ENCODE data around the gene HSPA1B.

Gene HSPA1B

DNA sequence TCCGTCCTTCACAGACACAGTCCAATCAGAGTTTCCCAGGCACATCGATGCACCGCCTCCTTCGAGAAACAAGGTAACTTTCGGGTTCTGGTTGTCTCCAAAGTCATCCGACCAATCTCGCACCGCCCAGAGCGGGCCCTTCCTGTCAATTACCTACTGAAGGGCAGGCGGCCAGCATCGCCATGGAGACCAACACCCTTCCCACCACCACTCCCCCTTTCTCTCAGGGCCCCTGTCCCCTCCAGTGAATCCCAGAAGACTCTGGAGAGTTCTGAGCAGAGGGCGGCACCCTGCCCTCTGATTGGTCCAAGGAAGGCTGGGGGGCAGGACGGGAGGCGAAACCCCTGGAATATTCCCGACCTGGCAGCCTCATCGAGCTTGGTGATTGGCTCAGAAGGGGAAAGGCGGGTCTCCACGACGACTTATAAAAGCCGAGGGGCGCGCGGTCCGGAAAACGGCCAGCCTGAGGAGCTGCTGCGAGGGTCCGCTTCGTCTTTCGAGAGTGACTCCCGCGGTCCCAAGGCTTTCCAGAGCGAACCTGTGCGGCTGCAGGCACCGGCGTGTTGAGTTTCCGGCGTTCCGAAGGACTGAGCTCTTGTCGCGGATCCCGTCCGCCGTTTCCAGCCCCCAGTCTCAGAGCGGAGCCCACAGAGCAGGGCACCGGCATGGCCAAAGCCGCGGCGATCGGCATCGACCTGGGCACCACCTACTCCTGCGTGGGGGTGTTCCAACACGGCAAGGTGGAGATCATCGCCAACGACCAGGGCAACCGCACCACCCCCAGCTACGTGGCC, at the start of gene HSPA1B:
Gene HSPA1B (plus strand): TSS at position 453 of the 794 bp plus-strand sequence. CDS start 213 bp downstream, at position 666.
- Histone ChIP-seq H3K27me3 (ENCODE audit: insufficient read depth, poor library complexity, severe bottlenecking) (no peaks in the 10 kb centered on the region), H3K4me3 (ENCODE audit: severe bottlenecking) (peak within 1 kb of the TSS; percentile 85), H3K27ac (ENCODE audit: poor library complexity, severe bottlenecking) (peak within 1 kb of the TSS; percentile 92), H3K9me3 (ENCODE audit: severe bottlenecking) (no peaks in the 10 kb centered on the region), H3K36me3 (ENCODE audit: low read depth) (peaks cover 19% of the 10 kb centered on the region), H3K4me1 (ENCODE audit: insufficient read depth, poor library complexity, severe bottlenecking) (peaks cover 43% of the 10 kb centered on the region)
- TF ChIP-seq, protein P1, sequence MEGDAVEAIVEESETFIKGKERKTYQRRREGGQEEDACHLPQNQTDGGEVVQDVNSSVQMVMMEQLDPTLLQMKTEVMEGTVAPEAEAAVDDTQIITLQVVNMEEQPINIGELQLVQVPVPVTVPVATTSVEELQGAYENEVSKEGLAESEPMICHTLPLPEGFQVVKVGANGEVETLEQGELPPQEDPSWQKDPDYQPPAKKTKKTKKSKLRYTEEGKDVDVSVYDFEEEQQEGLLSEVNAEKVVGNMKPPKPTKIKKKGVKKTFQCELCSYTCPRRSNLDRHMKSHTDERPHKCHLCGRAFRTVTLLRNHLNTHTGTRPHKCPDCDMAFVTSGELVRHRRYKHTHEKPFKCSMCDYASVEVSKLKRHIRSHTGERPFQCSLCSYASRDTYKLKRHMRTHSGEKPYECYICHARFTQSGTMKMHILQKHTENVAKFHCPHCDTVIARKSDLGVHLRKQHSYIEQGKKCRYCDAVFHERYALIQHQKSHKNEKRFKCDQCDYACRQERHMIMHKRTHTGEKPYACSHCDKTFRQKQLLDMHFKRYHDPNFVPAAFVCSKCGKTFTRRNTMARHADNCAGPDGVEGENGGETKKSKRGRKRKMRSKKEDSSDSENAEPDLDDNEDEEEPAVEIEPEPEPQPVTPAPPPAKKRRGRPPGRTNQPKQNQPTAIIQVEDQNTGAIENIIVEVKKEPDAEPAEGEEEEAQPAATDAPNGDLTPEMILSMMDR (IDR thresholded peaks at IDR 0.05; ENCODE audit: poor library complexity, severe bottlenecking): no peak
- ATAC-seq (ENCODE audit: low read depth) (peak; percentile 82), DNase-seq (ENCODE audit: low spot score) (peak; percentile 100)

DNA sequence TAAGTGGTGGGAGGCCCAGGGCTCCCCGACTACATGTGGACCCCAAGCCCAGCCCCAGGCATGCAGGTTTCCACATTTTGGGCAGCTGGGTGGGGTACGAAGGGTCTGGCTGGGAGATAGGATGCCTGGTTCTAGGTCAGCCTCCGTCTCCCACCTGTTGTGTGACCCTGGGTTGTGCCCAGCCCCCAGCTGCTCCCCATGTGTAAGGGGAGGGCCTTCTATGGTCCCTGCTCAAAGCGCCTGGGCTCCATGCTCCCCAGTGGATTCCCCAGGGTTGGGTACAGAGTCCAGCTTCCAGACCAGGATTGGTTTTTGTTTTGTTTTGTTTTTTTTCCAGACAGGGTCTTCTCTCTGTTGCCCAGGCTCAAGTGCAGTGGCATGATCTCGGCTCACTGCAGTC, 49.3 kb upstream of the HSPA1B start:
- ATAC-seq (ENCODE audit: low read depth): no peak
- peak overlapping the region; percentile 73 for H3K27ac ChIP-seq (ENCODE audit: poor library complexity, severe bottlenecking)
- H3K36me3 ChIP-seq (ENCODE audit: low read depth): peaks cover 33% of the 10 kb centered on the region

DNA sequence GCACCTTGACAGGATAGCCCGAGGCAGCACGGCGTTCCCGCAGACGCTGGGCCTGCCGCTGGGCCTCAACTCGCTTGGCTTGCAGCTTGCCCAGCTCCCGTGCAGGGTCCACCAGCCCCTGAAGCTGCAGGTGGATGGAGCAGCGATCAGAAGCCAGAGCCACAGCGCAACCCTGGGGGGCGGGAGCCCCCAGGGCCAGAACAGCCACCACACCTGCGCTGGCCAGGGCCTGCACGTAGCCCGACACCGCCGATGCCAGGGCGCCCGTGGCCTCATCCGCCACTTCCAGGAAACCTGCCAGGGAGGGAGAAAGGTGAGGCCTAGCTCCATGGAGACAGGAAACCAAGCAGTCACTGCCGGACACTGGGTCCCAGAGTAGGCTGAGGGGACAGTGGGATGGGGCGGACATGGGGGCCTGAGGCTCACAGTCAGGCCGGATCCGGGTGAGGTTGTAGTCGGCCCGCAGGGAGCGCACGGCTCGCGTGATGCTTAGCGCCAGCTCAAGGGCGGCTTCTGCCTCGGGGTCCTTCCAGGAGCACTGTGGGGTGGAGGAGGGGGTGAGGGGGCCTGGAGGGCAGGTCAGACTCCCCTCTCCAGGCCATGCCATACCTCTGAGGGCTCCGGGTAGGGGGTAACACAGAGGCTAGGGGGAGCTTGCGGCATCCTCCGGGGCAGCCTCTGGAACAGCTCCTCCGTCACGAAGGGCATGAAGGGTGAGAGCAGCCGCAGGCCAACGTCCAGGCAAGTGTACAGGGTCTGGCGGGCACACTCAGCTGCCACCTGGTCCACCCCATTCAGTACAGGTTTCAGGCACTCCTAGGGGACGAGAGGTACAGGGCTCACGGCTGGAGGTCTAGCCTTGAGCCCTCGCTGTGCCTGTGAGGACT, 48.3 kb upstream of the HSPA1B start:
- H3K4me3 ChIP-seq (ENCODE audit: severe bottlenecking): no peak overlapping the region
- peaks cover 19% of the 10 kb centered on the region for H3K4me1 ChIP-seq (ENCODE audit: insufficient read depth, poor library complexity, severe bottlenecking)
- no peak overlapping the region for H3K27ac ChIP-seq (ENCODE audit: poor library complexity, severe bottlenecking)
- H3K9me3 ChIP-seq (ENCODE audit: severe bottlenecking): no peaks in the 10 kb centered on the region
- ATAC-seq (ENCODE audit: low read depth) (no peak), DNase-seq (ENCODE audit: low spot score) (no peak)
- TF ChIP-seq, protein P1 (IDR thresholded peaks at IDR 0.05; ENCODE audit: poor library complexity, severe bottlenecking): no peak
- peaks cover 44% of the 10 kb centered on the region for H3K36me3 ChIP-seq (ENCODE audit: low read depth)
- H3K27me3 ChIP-seq (ENCODE audit: insufficient read depth, poor library complexity, severe bottlenecking): no peaks in the 10 kb centered on the region

More for the DNA sequence above, 49.3 kb upstream of the HSPA1B start:
- DNase-seq (ENCODE audit: low spot score): no peak
- no peaks in the 10 kb centered on the region for H3K27me3 ChIP-seq (ENCODE audit: insufficient read depth, poor library complexity, severe bottlenecking)
- H3K9me3 ChIP-seq (ENCODE audit: severe bottlenecking): no peaks in the 10 kb centered on the region
- no peak overlapping the region for H3K4me3 ChIP-seq (ENCODE audit: severe bottlenecking)
- peaks cover 19% of the 10 kb centered on the region for H3K4me1 ChIP-seq (ENCODE audit: insufficient read depth, poor library complexity, severe bottlenecking)
- TF ChIP-seq, protein P1 (IDR thresholded peaks at IDR 0.05; ENCODE audit: poor library complexity, severe bottlenecking): no peak

DNA sequence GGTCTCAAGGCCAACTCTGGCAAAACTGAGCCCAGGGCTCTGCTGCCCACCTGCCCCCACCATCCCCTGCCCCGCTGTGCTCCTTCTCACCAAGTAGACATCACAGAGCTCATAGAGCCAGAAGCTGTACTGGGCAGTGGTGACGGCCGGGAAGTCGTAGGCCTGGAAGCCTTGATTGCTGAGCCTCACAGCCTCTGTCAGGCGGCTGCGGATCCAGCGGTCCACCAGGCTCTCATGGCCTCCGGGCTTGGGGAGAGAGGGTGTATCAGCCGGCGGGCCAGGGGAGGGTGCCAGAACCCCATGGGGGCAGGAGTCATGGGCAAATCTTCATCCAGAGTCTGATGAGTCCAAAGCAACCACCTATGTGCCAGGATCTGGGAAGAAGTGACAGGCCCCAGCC, 47.6 kb upstream of the HSPA1B start:
- Histone ChIP-seq H3K36me3 (ENCODE audit: low read depth) (peaks cover 50% of the 10 kb centered on the region), H3K4me3 (ENCODE audit: severe bottlenecking) (no peak overlapping the region), H3K9me3 (ENCODE audit: severe bottlenecking) (no peaks in the 10 kb centered on the region), H3K4me1 (ENCODE audit: insufficient read depth, poor library complexity, severe bottlenecking) (peaks cover 19% of the 10 kb centered on the region), H3K27me3 (ENCODE audit: insufficient read depth, poor library complexity, severe bottlenecking) (no peaks in the 10 kb centered on the region), H3K27ac (ENCODE audit: poor library complexity, severe bottlenecking) (no peak overlapping the region)
- ATAC-seq (ENCODE audit: low read depth) (no peak), DNase-seq (ENCODE audit: low spot score) (no peak)
- TF ChIP-seq, protein P1 (IDR thresholded peaks at IDR 0.05; ENCODE audit: poor library complexity, severe bottlenecking): no peak

Data from RWPE2 (cell line).